ENCODE measurements around the gene STK17B. TPM values are rescaled to one million over a fixed set of nuclear protein-coding genes. Genes with fewer than 3 reads are reported as not detected.
"Not testable (repeated sequence)": the region's sequence is repeated elsewhere in the genome, so short reads cannot be mapped to it uniquely, and the experiment has no call there.

The STK17B gene
- total RNA-seq, 2 donors from 2014 or later = 7.9 to 16.9 TPM

GRCh38 chr2:196099916-196100315 is 71.5 kb downstream of the STK17B start:
- H3K36me3 ChIP-seq (replicated peaks in 1 of 2; ENCODE audit: insufficient read depth in 1 of 2, low read depth in 2 of 2) = no peaks in the 10 kb centered on the region
- no peak for DNase-seq
- no peaks in the 10 kb centered on the region for H3K27me3 ChIP-seq
- no peaks in the 10 kb centered on the region for H3K9me3 ChIP-seq
- WGBS, 2 donors = 73 to 78% methylated on average over 3 of the region's 3 CpGs
- no peak overlapping the region for H3K27ac ChIP-seq
- no peak overlapping the region for H3K4me3 ChIP-seq
- H3K4me1 ChIP-seq = no peaks in the 10 kb centered on the region
- no peak for ATAC-seq
- intact Hi-C loops (cut with DNase I) = no loop called here
- no peak for TF ChIP-seq CTCF (IDR thresholded peaks at IDR 0.05)
- no peak for TF ChIP-seq POLR2A (IDR thresholded peaks at IDR 0.05)

- no peak overlapping the region for H3K4me3 ChIP-seq
- intact Hi-C loops (cut with DNase I) = no loop called here
- H3K36me3 ChIP-seq (replicated peaks in 1 of 2; ENCODE audit: insufficient read depth in 1 of 2, low read depth in 2 of 2) = no peaks in the 10 kb centered on the region
- H3K27ac ChIP-seq = no peak overlapping the region
- no peak for ATAC-seq
- no peaks in the 10 kb centered on the region for H3K9me3 ChIP-seq
- no peak for TF ChIP-seq CTCF (IDR thresholded peaks at IDR 0.05)
- TF ChIP-seq POLR2A (IDR thresholded peaks at IDR 0.05) = no peak
- no peak for DNase-seq
- WGBS, 2 donors = 57 to 68% methylated on average over 6 of the region's 6 CpGs
- no peaks in the 10 kb centered on the region for H3K27me3 ChIP-seq
- H3K4me1 ChIP-seq = no peaks in the 10 kb centered on the region
Observed at GRCh38 chr2:196097864-196098660, 73.3 kb downstream of the STK17B start.

GRCh38 chr2:196096982-196097745 is 74.2 kb downstream of the STK17B start:
- H3K36me3 ChIP-seq (replicated peaks in 1 of 2; ENCODE audit: insufficient read depth in 1 of 2, low read depth in 2 of 2) = no peaks in the 10 kb centered on the region
- TF ChIP-seq POLR2A (IDR thresholded peaks at IDR 0.05) = no peak
- no peak for TF ChIP-seq CTCF (IDR thresholded peaks at IDR 0.05)
- H3K27me3 ChIP-seq = no peaks in the 10 kb centered on the region
- ATAC-seq = no peak
- no peak overlapping the region for H3K27ac ChIP-seq
- no peaks in the 10 kb centered on the region for H3K4me1 ChIP-seq
- WGBS, 2 donors = 47 to 60% methylated on average over 5 of the region's 5 CpGs
- no peak overlapping the region for H3K4me3 ChIP-seq
- no peaks in the 10 kb centered on the region for H3K9me3 ChIP-seq
- no peak for DNase-seq
- intact Hi-C loops (cut with DNase I) = no loop called here

GRCh38 chr2:196096264-196096663 is 75.1 kb downstream of the STK17B start:
- Histone ChIP-seq H3K4me3 (no peak overlapping the region), H3K27me3 (no peaks in the 10 kb centered on the region), H3K27ac (no peak overlapping the region), H3K4me1 (no peaks in the 10 kb centered on the region), H3K9me3 (no peaks in the 10 kb centered on the region), H3K36me3 (replicated peaks in 1 of 2; ENCODE audit: insufficient read depth in 1 of 2, low read depth in 2 of 2) (no peaks in the 10 kb centered on the region)
- no peak for DNase-seq
- intact Hi-C loops (cut with DNase I) = no loop called here
- ATAC-seq = no peak
- WGBS, 2 donors = 74 to 77% methylated on average over 4 of the region's 4 CpGs
- TF ChIP-seq CTCF (IDR thresholded peaks at IDR 0.05) (no peak), POLR2A (IDR thresholded peaks at IDR 0.05) (no peak)

- WGBS, 2 donors = 61 to 85% methylated on average over 3 to 5 of the region's 5 CpGs
Observed at GRCh38 chr2:196089448-196089847, 81.9 kb downstream of the STK17B start.

More at GRCh38 chr2:196089448-196089847, 81.9 kb downstream of the STK17B start:
- H3K4me3 ChIP-seq; H3K36me3 ChIP-seq (replicated peaks in 1 of 2; ENCODE audit: insufficient read depth in 1 of 2, low read depth in 2 of 2); H3K27ac ChIP-seq; intact Hi-C loops (cut with DNase I); DNase-seq; H3K4me1 ChIP-seq; H3K9me3 ChIP-seq; ATAC-seq; H3K27me3 ChIP-seq: not testable (repeated sequence)
